GM12878 (cell line): ENCODE results near the gene PACS1.

Experiments used
- HDAC2 ChIP-seq: fragments of 200-600 bp; sonication (generic); IDR thresholded peaks from 2 replicates; pipeline ENCODE4 v1.6.1; 2017
- POLR2AphosphoS2 ChIP-seq: IDR thresholded peaks from 2 replicates; pipeline ENCODE4 v1.6.1; 2011; ENCODE audit warnings: low read depth, mild to moderate bottlenecking, low read length, improper control_type of control experiment, moderate library complexity
- SUPT20H ChIP-seq: IDR thresholded peaks from 2 replicates; pipeline ENCODE4 v1.6.1; 2011; ENCODE audit warnings: low read depth, mild to moderate bottlenecking, low read length, moderate library complexity, borderline replicate concordance; ENCODE audit not compliant: control insufficient read depth
- TF ChIP-seq, protein P1 (sequence below), 3 experiments: IDR thresholded peaks in 2 of 3; conservative IDR thresholded peaks in 1 of 3; 2 replicates each; pipeline ENCODE4 v1.5.1; 2011; ENCODE audit warnings: low read depth in 3 of 3, low read length in 3 of 3, mild to moderate bottlenecking in 3 of 3, control low read depth in 2 of 3, moderate library complexity in 2 of 3, inconsistent platforms in 1 of 3, mixed read lengths in 1 of 3; ENCODE audit not compliant: control insufficient read depth in 2 of 3, insufficient read depth in 1 of 3; ENCODE audit errors: extremely low read depth in 1 of 3
- TF ChIP-seq, protein P2 (sequence below): fragments of 450-650 bp; IDR thresholded peaks from 2 replicates; pipeline ENCODE4 v1.6.1; 2018; ENCODE audit warnings: mild to moderate bottlenecking, low read depth, moderate library complexity; ENCODE audit not compliant: partially characterized antibody

DNA sequence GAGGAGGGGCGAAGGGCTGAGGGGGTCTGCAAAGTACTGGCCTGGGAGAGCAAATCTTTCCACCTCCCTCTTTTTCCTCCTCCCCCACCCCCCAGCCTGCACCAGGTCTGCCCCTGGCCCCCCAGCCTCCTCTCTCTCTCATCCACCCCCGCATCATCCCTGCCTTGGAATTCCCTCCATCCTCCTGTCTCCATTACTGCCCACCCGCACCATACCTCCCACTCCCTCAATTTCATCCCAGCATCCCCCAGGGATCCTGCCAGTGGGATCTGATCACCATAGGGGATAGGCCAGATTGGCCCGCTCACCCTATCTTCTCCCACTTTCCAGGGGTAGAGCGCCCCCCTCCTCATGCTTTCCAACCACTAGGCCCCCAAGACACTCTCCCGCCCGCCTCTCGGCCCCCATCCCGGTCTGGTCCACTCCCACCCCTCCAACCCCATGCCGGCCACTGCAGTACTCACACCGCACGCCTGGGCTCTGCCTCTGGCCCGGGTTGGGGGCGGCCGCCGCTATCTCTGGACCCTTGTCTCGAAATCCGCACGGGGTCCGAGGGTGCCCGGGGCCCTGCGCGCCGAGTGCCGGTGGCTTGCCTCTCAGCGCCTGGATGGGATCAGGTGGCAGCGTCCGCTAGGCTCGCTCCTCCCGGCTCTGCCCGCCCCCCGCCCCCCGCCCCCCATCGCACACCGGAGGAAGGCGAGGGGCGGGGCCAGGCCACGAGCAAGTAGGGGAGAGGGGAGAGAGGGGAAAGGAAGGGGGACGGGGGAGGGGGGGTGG, 21.3 kb upstream of the PACS1 start, which contains the start of gene GAL3ST3:
- TF ChIP-seq HDAC2 (no peak), SUPT20H (no peak), POLR2AphosphoS2 (no peak)
- TF ChIP-seq, protein P1, sequence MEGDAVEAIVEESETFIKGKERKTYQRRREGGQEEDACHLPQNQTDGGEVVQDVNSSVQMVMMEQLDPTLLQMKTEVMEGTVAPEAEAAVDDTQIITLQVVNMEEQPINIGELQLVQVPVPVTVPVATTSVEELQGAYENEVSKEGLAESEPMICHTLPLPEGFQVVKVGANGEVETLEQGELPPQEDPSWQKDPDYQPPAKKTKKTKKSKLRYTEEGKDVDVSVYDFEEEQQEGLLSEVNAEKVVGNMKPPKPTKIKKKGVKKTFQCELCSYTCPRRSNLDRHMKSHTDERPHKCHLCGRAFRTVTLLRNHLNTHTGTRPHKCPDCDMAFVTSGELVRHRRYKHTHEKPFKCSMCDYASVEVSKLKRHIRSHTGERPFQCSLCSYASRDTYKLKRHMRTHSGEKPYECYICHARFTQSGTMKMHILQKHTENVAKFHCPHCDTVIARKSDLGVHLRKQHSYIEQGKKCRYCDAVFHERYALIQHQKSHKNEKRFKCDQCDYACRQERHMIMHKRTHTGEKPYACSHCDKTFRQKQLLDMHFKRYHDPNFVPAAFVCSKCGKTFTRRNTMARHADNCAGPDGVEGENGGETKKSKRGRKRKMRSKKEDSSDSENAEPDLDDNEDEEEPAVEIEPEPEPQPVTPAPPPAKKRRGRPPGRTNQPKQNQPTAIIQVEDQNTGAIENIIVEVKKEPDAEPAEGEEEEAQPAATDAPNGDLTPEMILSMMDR (IDR thresholded peaks at IDR 0.05 in 2 of 3, conservative IDR thresholded peaks at IDR 0.05 in 1 of 3; ENCODE audit: control insufficient read depth in 2 of 3, extremely low read depth in 1 of 3, insufficient read depth in 1 of 3, low read depth in 3 of 3, low read length in 3 of 3) = no peak
- TF ChIP-seq, protein P2, sequence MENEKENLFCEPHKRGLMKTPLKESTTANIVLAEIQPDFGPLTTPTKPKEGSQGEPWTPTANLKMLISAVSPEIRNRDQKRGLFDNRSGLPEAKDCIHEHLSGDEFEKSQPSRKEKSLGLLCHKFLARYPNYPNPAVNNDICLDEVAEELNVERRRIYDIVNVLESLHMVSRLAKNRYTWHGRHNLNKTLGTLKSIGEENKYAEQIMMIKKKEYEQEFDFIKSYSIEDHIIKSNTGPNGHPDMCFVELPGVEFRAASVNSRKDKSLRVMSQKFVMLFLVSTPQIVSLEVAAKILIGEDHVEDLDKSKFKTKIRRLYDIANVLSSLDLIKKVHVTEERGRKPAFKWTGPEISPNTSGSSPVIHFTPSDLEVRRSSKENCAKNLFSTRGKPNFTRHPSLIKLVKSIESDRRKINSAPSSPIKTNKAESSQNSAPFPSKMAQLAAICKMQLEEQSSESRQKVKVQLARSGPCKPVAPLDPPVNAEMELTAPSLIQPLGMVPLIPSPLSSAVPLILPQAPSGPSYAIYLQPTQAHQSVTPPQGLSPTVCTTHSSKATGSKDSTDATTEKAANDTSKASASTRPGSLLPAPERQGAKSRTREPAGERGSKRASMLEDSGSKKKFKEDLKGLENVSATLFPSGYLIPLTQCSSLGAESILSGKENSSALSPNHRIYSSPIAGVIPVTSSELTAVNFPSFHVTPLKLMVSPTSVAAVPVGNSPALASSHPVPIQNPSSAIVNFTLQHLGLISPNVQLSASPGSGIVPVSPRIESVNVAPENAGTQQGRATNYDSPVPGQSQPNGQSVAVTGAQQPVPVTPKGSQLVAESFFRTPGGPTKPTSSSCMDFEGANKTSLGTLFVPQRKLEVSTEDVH = no peak
